Astrocyte of the cerebellum (primary cell): Measurements from ENCODE around the gene RAD52.
"Not testable (repeated sequence)": the region's sequence is repeated elsewhere in the genome, so short reads cannot be mapped to it uniquely, and the experiment has no call there.

Source experiments
- DNase-seq: peaks from one replicate; pipeline ENCODE4 v3.0.0-alpha.2; 2011; ENCODE audit warnings: low read depth
- H3K4me3 ChIP-seq: 2 replicates; pipeline ENCODE4 v1.5.1; 2011; ENCODE audit warnings: mild to moderate bottlenecking, low read depth, low read length, moderate library complexity
- CTCF ChIP-seq: IDR thresholded peaks from 2 replicates; pipeline ENCODE4 v1.5.1; 2012; ENCODE audit warnings: low read length, low read depth, moderate library complexity, mild to moderate bottlenecking; ENCODE audit errors: missing control alignments
- in situ Hi-C: cut with HindIII; loops from 2 replicates; pipeline ENCODE4 v1.10.0; 2017; ENCODE audit warnings: low sequenced_read_pairs

RAD52 gene

GRCh38 chr12:938810-939209, 10.7 kb downstream of the RAD52 start:
- in situ Hi-C loops: no loop called here
- H3K4me3 ChIP-seq: no peak overlapping the region
- no peak for TF ChIP-seq CTCF
- DNase-seq: no peak

- H3K4me3 ChIP-seq: no peak overlapping the region
- DNase-seq: no peak
- in situ Hi-C loops: no loop called here
- no peak for TF ChIP-seq CTCF
These were observed 12.8 kb downstream of the RAD52 start for GRCh38 chr12:936377-937345.

GRCh38 chr12:935891-936290, 13.6 kb downstream of the RAD52 start:
- H3K4me3 ChIP-seq, DNase-seq, in situ Hi-C loops: not testable (repeated sequence)

- no peak for TF ChIP-seq CTCF
- H3K4me3 ChIP-seq: no peak overlapping the region
- in situ Hi-C loops: no loop called here
- DNase-seq: no peak
These were observed 17.9 kb downstream of the RAD52 start for GRCh38 chr12:931591-931990.

GRCh38 chr12:931060-931459, 18.4 kb downstream of the RAD52 start:
- no peak overlapping the region for H3K4me3 ChIP-seq
- in situ Hi-C loops: no loop called here
- no peak for DNase-seq
- TF ChIP-seq CTCF: no peak

GRCh38 chr12:926641-927040, 22.9 kb downstream of the RAD52 start:
- DNase-seq: no peak

More at GRCh38 chr12:926641-927040, 22.9 kb downstream of the RAD52 start:
- no peak overlapping the region for H3K4me3 ChIP-seq
- in situ Hi-C loops: loop anchor here (5.0 kb wide), 1 partner anchor 69 kb away; no protein-coding TSS in a partner anchor
- TF ChIP-seq CTCF: no peak
